Embryonic facial prominence (tissue), 1 donor: ENCODE measurements around the gene TBL3.

ENCODE experiments used
- DNase-seq: peaks from one replicate; pipeline ENCODE4 v3.0.0-alpha.2; 2016; ENCODE audit errors: extremely low spot score

Gene TBL3

GRCh38 chr16:1982991-1983543 is 11.2 kb downstream of the TBL3 start:
- DNase-seq: no peak

GRCh38 chr16:1983544-1984346 is 11.9 kb downstream of the TBL3 start, which contains the start of gene GFER:
Gene GFER (plus strand): TSS chr16:1984193. CDS start chr16:1984219, 26 bp downstream.
- no peak for DNase-seq

GRCh38 chr16:1984347-1985225 is 12.7 kb downstream of the TBL3 start:
- DNase-seq: no peak

- no peak for DNase-seq
Measured at GRCh38 chr16:1985466-1986150, 13.8 kb downstream of the TBL3 start.

GRCh38 chr16:1987198-1987597 is 15.3 kb downstream of the TBL3 start:
- no peak for DNase-seq

- DNase-seq: no peak
Measured at GRCh38 chr16:1989209-1990100, 17.6 kb downstream of the TBL3 start, which contains the start of gene SYNGR3. Gene SYNGR3 (plus strand): TSS chr16:1989970. CDS start chr16:1990103, 133 bp downstream.

GRCh38 chr16:1990101-1990350 is 18.2 kb downstream of the TBL3 start:
- no peak for DNase-seq

GRCh38 chr16:1990351-1991134 is 18.7 kb downstream of the TBL3 start:
- no peak for DNase-seq

GRCh38 chr16:1991135-1991551 is 19.3 kb downstream of the TBL3 start:
- DNase-seq: no peak

GRCh38 chr16:1991588-1991947 is 19.7 kb downstream of the TBL3 start:
- DNase-seq: no peak

- peak; percentile 83 for DNase-seq
Measured at GRCh38 chr16:1991948-1992703, 20.3 kb downstream of the TBL3 start.

GRCh38 chr16:1992704-1993317 is 21.0 kb downstream of the TBL3 start:
- no peak for DNase-seq

- DNase-seq: no peak
Measured at GRCh38 chr16:1993731-1994131, 21.9 kb downstream of the TBL3 start.

GRCh38 chr16:1997494-1998359 is 25.9 kb downstream of the TBL3 start:
- DNase-seq: no peak

- DNase-seq: no peak
Measured at GRCh38 chr16:1998360-1998835, 26.5 kb downstream of the TBL3 start.

GRCh38 chr16:1998852-1999801 is 27.3 kb downstream of the TBL3 start:
- no peak for DNase-seq
